PFSK-1 (cell line): ENCODE results near the gene FAM168A.

Source experiments
- FOXP2 ChIP-seq: optimal IDR thresholded peaks from 2 replicates; pipeline ENCODE3; 2011; ENCODE audit warnings: borderline replicate concordance, control low read depth, inconsistent platforms; ENCODE audit not compliant: insufficient read depth; ENCODE audit errors: extremely low read length, extremely low read depth
- POLR2AphosphoS5 ChIP-seq: IDR thresholded peaks from 2 replicates; pipeline ENCODE4 v1.6.1; 2012; ENCODE audit warnings: low read depth, mild to moderate bottlenecking, control low read depth, low read length, moderate library complexity
- SIN3A ChIP-seq: IDR thresholded peaks from 2 replicates; pipeline ENCODE4 v1.6.1; 2012; ENCODE audit warnings: mild to moderate bottlenecking, low read length, moderate library complexity, borderline replicate concordance; ENCODE audit not compliant: insufficient read depth
- TAF1 ChIP-seq: IDR thresholded peaks from 2 replicates; pipeline ENCODE4 v1.6.1; 2012; ENCODE audit warnings: low read length, control low read depth, borderline replicate concordance; ENCODE audit not compliant: insufficient read depth
- TF ChIP-seq, protein P1 (sequence below), 2 experiments: IDR thresholded peaks; 2 replicates each; pipeline versions ENCODE4 v1.6.1 to v1.8.0; 2011 to 2012; ENCODE audit warnings: low read depth in 2 of 2, low read length in 2 of 2, control low read depth in 1 of 2, inconsistent platforms in 1 of 2, mild to moderate bottlenecking in 1 of 2, moderate library complexity in 1 of 2; ENCODE audit not compliant: insufficient read depth in 1 of 2

FAM168A gene

DNA sequence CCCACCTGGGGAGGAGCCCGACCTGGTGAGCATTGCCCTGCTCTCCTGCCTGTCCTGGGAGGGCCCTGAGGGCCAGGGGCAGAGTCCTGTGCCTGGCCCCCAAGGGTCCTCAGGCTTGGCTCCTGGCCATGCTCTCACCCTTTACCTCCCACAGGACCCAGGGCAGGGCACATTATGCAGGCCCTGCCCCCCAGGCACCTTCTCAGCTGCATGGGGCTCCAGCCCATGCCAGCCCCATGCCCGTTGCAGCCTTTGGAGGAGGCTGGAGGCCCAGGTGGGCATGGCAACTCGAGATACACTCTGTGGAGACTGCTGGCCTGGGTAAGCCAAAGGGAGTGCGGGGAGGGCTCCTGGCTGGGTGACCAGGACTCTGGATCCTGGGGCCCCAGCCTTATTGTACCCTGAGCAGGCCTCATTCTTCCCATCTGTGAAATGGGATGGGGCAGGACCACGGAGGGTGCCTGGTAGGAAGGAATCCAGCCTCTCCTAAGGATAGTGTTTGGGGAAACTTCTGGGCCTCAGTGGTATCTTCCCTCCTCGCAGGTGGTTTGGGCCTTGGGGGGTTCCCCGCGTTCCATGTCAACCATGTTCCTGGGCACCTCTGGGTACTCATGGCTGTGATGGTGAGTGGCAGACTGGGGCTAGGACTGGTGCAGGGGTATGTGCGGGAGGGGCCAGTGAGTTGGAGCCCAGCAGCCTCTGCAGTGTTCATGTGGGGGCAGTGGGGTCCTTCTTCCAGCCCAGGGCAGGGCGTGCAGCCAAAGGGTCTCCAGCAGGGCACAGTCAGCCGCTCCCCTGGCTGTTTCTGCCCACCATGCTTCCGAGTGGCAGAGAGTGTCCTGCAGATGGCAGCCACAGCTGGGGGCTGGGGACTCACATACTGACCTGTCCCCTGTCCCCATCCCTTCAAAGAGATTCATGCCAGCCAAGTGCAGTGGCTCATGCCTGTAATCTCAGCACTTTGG, 207.0 kb downstream of the FAM168A start:
- no peak for TF ChIP-seq FOXP2
- no peak for TF ChIP-seq SIN3A
- TF ChIP-seq TAF1 = no peak
- TF ChIP-seq POLR2AphosphoS5 = no peak

- TF ChIP-seq POLR2AphosphoS5 = no peak
- no peak for TF ChIP-seq FOXP2
- no peak for TF ChIP-seq SIN3A
- no peak for TF ChIP-seq TAF1
- TF ChIP-seq, protein P1, sequence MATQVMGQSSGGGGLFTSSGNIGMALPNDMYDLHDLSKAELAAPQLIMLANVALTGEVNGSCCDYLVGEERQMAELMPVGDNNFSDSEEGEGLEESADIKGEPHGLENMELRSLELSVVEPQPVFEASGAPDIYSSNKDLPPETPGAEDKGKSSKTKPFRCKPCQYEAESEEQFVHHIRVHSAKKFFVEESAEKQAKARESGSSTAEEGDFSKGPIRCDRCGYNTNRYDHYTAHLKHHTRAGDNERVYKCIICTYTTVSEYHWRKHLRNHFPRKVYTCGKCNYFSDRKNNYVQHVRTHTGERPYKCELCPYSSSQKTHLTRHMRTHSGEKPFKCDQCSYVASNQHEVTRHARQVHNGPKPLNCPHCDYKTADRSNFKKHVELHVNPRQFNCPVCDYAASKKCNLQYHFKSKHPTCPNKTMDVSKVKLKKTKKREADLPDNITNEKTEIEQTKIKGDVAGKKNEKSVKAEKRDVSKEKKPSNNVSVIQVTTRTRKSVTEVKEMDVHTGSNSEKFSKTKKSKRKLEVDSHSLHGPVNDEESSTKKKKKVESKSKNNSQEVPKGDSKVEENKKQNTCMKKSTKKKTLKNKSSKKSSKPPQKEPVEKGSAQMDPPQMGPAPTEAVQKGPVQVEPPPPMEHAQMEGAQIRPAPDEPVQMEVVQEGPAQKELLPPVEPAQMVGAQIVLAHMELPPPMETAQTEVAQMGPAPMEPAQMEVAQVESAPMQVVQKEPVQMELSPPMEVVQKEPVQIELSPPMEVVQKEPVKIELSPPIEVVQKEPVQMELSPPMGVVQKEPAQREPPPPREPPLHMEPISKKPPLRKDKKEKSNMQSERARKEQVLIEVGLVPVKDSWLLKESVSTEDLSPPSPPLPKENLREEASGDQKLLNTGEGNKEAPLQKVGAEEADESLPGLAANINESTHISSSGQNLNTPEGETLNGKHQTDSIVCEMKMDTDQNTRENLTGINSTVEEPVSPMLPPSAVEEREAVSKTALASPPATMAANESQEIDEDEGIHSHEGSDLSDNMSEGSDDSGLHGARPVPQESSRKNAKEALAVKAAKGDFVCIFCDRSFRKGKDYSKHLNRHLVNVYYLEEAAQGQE (IDR thresholded peaks at IDR 0.05; ENCODE audit: insufficient read depth in 1 of 2, low read depth in 2 of 2, low read length in 2 of 2) = no peak
These were observed 208.0 kb downstream of the FAM168A start for GRCh38 chr11:73389916-73390315.

- no peak for TF ChIP-seq SIN3A
- TF ChIP-seq FOXP2 = no peak
- no peak for TF ChIP-seq POLR2AphosphoS5
- TF ChIP-seq TAF1 = no peak
- TF ChIP-seq, protein P1 (IDR thresholded peaks at IDR 0.05; ENCODE audit: insufficient read depth in 1 of 2, low read depth in 2 of 2, low read length in 2 of 2) = no peak
These were observed 208.8 kb downstream of the FAM168A start for GRCh38 chr11:73389134-73389525.

GRCh38 chr11:73388265-73389133, 209.4 kb downstream of the FAM168A start:
- TF ChIP-seq, protein P1 (IDR thresholded peaks at IDR 0.05; ENCODE audit: insufficient read depth in 1 of 2, low read depth in 2 of 2, low read length in 2 of 2) = peak in 1 of 2 experiments; percentile 74; a peak in 3 of 4 replicates
- TF ChIP-seq SIN3A (no peak), TAF1 (no peak), FOXP2 (peak; percentile 84), POLR2AphosphoS5 (no peak)

DNA sequence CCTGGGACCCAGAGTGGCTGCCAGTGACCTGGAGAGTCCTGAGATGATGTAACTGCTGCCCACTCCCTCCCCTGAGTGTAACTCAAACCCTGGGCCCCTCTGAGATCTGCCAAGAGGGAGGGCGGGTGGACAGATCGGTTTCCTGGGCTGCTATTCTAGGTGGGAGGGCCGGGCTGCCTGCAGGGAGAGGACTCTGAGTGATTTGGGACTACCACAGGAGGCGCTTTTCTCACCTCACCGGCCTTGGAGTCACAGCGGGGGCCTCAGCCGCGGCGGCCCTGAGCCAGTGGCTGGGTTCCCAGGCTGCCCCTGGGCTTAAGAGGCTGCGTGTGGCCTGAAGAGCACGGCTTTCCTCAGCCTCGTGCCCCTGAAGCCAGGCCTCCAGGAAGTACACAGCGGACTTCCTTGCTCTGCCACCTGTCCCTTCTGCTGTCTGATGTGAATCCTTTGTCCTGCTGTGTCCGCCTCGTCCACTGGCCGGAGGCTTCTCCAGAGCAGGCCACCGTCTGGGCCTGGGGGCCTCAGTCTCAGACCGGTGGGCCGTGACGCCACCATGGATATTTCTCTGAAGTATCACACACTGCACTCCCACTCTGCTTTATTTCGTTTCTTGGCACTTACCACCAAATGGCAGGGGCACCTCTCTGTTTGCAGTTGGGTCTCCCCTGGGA, 210.2 kb downstream of the FAM168A start:
- TF ChIP-seq TAF1 (no peak), FOXP2 (no peak), SIN3A (no peak)
- TF ChIP-seq, protein P1 (IDR thresholded peaks at IDR 0.05; ENCODE audit: insufficient read depth in 1 of 2, low read depth in 2 of 2, low read length in 2 of 2) = no peak
